ENCODE data around the gene HTRA3.

GRCh38 chr4:8321771-8322170 is 52.2 kb downstream of the HTRA3 start:
- TF ChIP-seq CTCF (conservative IDR thresholded peaks at IDR 0.05; ENCODE audit: low read depth in 2 of 2) = no peak
- no peak for TF ChIP-seq POLR2AphosphoS5 (IDR thresholded peaks at IDR 0.05; ENCODE audit: low read depth)
- no peak for TF ChIP-seq EZH2 (IDR thresholded peaks at IDR 0.05; ENCODE audit: low read depth, unreplicated experiment)
- TF ChIP-seq CREB1 (CRISPR knock-in tag; IDR thresholded peaks at IDR 0.05; ENCODE audit: low read depth) = no peak
- no peak for TF ChIP-seq EZH2phosphoT487 (IDR thresholded peaks at IDR 0.05; ENCODE audit: unreplicated experiment)
- TF ChIP-seq REST (IDR thresholded peaks at IDR 0.05; ENCODE audit: unreplicated experiment) = no peak
- TF ChIP-seq JUNB (IDR thresholded peaks at IDR 0.05; ENCODE audit: unreplicated experiment) = no peak
- no peak for TF ChIP-seq STAT1 (IDR thresholded peaks at IDR 0.05; ENCODE audit: unreplicated experiment)
- no peak for TF ChIP-seq ZNF331 (CRISPR knock-in tag; IDR thresholded peaks at IDR 0.05; ENCODE audit: low read depth)
- TF ChIP-seq ZNF114 (CRISPR knock-in tag; IDR thresholded peaks at IDR 0.05) = no peak
- TF ChIP-seq ETS1 (IDR thresholded peaks at IDR 0.05) = no peak
- TF ChIP-seq ZNF462 (CRISPR knock-in tag; IDR thresholded peaks at IDR 0.05) = no peak
- no peak for TF ChIP-seq NANOG (IDR thresholded peaks at IDR 0.05; ENCODE audit: borderline replicate concordance)
